NT2/D1 (cell line): ENCODE results near the gene MX1.

Experiments used
- DNase-seq: peaks from one replicate; pipeline ENCODE4 v3.0.0-alpha.2; 2011; ENCODE audit warnings: low read depth, low spot score
- H3K27me3 ChIP-seq: 2 replicates; pipeline ENCODE4 v1.6.0; 2011; ENCODE audit warnings: mild to moderate bottlenecking; ENCODE audit not compliant: insufficient read length, insufficient read depth
- H3K36me3 ChIP-seq: 2 replicates; pipeline ENCODE4 v1.6.1; 2011; ENCODE audit warnings: mild to moderate bottlenecking, low read length, mixed read lengths; ENCODE audit not compliant: insufficient read depth, insufficient read length
- H3K4me1 ChIP-seq: 2 replicates; pipeline ENCODE4 v1.5.1; 2011; ENCODE audit not compliant: insufficient read depth, insufficient read length
- H3K4me3 ChIP-seq: 2 replicates; pipeline ENCODE4 v1.5.1; 2011; ENCODE audit warnings: low read depth; ENCODE audit not compliant: insufficient read length
- H3K9ac ChIP-seq: 2 replicates; pipeline ENCODE4 v1.6.0; 2011; ENCODE audit warnings: low read depth; ENCODE audit not compliant: insufficient read length
- H3K9me3 ChIP-seq: 2 replicates; pipeline ENCODE4 v1.5.1; 2011; ENCODE audit warnings: mild to moderate bottlenecking, low read length; ENCODE audit not compliant: insufficient read depth
- SUZ12 ChIP-seq: IDR thresholded peaks from 2 replicates; pipeline ENCODE4 v1.6.1; 2011; ENCODE audit not compliant: insufficient read length, insufficient read depth; ENCODE audit errors: extremely low read depth
- YY1 ChIP-seq: IDR thresholded peaks from 2 replicates; pipeline ENCODE4 v1.6.1; 2011; ENCODE audit not compliant: insufficient read length, insufficient read depth
- ZNF274 ChIP-seq: IDR thresholded peaks from 2 replicates; pipeline ENCODE4 v1.6.1; 2011; ENCODE audit warnings: mild to moderate bottlenecking, low read depth, low read length

MX1 gene

DNA sequence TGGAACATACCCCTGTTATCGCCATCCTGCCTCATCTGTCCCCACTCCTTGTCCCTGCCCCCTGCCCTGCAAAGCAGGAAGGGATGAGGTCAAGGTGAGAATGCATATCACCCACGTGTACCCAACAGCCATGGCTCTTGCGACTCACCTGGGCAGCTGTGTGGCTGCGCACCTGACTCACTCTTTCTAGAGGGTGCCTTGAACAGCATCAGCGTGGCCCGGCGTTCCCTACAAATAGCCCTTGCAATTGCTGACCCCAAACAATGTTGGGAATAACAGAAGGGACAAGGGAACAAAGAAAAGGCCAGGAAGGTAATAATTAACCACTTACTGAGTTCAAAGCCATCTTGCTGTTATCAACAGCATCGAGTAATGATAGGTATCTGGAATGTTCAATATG, 71.7 kb downstream of the MX1 start:
- Histone ChIP-seq H3K9ac (no peak overlapping the region), H3K4me3 (no peak overlapping the region), H3K9me3 (no peaks in the 10 kb centered on the region), H3K27me3 (peaks cover 3% of the 10 kb centered on the region), H3K36me3 (no peaks in the 10 kb centered on the region), H3K4me1 (no peaks in the 10 kb centered on the region)
- DNase-seq: no peak
- TF ChIP-seq SUZ12: no peak
- TF ChIP-seq ZNF274: no peak
- no peak for TF ChIP-seq YY1

DNA sequence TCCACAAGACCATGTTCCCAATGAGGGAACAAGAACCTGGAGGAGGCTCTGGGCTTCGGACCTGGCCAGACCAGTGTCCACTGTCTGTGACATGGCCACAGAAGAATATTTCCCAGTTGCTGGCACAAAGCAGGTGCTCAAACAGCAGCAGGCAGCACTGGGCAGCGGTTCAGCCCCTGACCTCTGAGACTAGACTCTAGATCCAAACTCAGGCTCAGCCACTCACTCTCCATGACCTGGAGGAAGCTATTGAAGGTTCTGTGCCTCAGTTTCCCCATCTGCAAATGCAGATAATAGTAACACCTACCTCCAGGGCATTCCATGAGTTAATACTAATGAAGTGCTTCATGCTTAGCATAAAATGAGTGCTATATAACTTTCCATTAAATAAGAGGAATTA, 73.9 kb downstream of the MX1 start:
- Histone ChIP-seq H3K27me3 (peaks cover 17% of the 10 kb centered on the region), H3K4me3 (no peak overlapping the region), H3K9ac (no peak overlapping the region), H3K4me1 (no peaks in the 10 kb centered on the region), H3K36me3 (no peaks in the 10 kb centered on the region), H3K9me3 (no peaks in the 10 kb centered on the region)
- TF ChIP-seq SUZ12: no peak
- no peak for DNase-seq

DNA sequence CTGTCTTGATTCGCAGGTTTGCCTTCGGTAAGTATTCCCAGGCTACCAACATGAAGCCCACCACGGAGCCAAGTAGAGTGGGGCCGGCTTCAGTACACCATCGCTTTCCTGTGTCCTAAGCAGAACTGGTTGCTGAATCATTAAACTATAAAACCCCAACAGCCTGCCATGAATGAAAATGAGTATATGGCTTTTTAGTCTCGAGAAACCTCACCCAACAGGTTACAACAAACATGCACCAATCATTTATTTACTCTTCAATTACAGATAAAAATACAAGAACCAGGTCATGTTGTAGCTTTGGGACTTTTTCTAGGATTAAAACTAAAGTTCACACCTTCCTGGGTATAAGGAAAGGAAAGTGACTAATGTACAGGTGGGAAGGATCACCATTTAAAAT, 74.3 kb downstream of the MX1 start:
- H3K27me3 ChIP-seq: peaks cover 21% of the 10 kb centered on the region
- H3K4me1 ChIP-seq: no peaks in the 10 kb centered on the region
- no peak overlapping the region for H3K9ac ChIP-seq
- H3K36me3 ChIP-seq: no peaks in the 10 kb centered on the region
- no peak for DNase-seq
- no peak for TF ChIP-seq ZNF274
- no peak for TF ChIP-seq YY1
- TF ChIP-seq SUZ12: no peak
- no peak overlapping the region for H3K4me3 ChIP-seq
- no peaks in the 10 kb centered on the region for H3K9me3 ChIP-seq

DNA sequence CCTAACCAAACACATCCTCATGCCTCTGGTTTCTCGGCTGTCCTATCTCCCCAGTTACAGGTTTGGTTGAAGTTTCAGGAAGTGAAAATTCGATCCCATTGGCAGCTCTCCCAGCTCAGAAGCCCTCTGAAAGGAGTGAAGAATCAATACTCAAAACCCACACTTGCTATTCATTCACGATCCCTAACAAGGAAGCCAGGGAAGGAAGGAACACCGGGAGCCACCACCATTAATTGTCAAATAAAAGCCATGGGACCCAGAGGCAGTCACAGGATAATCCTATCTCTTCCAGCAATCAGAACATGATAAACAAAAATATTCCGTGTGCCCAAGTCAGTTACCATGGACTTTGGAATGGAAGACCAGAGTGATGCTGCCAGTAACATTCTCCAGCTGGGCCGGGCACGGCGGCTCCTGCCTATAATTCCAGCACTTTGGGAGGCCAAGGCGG, 74.9 kb downstream of the MX1 start:
- Histone ChIP-seq H3K9ac (no peak overlapping the region), H3K9me3 (no peaks in the 10 kb centered on the region), H3K4me1 (no peaks in the 10 kb centered on the region), H3K27me3 (peaks cover 27% of the 10 kb centered on the region), H3K36me3 (no peaks in the 10 kb centered on the region), H3K4me3 (no peak overlapping the region)
- no peak for DNase-seq
- TF ChIP-seq ZNF274: no peak
- no peak for TF ChIP-seq SUZ12
- no peak for TF ChIP-seq YY1

DNA sequence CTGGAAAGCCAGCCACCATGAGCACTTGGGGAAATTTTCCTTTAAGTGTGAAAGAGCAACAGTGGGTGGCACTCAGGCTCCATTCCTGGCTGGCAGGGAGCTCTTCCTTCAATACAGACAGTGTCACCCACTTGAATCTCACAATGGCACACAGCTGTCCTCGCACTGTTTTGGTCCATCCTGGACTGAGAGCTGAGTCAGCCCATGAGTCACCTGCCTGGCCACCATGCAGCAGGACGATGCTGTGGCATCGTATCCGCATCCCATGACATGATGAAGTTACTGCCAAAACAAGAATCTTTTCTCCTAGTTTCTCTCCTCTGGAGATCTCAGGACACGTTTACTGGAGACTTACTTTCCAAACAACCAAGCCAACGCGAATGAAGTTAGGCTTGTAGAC, 75.9 kb downstream of the MX1 start:
- Histone ChIP-seq H3K9me3 (no peaks in the 10 kb centered on the region), H3K4me3 (no peak overlapping the region), H3K9ac (no peak overlapping the region), H3K36me3 (no peaks in the 10 kb centered on the region), H3K27me3 (peaks cover 37% of the 10 kb centered on the region), H3K4me1 (peaks cover 8% of the 10 kb centered on the region)
- TF ChIP-seq YY1: no peak
- no peak for DNase-seq

DNA sequence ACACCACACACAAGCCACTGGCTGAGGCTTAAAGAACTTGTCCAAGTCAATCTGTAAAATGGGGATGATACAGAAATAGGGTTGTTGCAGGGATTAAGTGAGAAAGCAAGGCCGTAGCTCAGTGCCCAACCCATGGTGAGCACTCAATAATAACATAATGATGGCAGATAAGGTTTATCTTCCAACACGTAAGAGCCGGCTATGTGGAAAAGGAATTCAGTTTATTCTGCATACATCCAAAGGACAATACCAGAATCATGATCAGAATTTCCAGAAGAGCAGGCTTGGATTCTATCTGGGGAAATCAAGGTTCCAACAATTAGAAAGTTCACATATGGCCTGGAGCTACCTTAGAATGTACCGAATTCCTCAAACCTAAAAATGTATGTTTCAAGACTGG, 77.3 kb downstream of the MX1 start:
- no peak for DNase-seq
- no peaks in the 10 kb centered on the region for H3K36me3 ChIP-seq
- peaks cover 8% of the 10 kb centered on the region for H3K4me1 ChIP-seq
- H3K4me3 ChIP-seq: no peak overlapping the region
- no peak for TF ChIP-seq YY1
- peaks cover 48% of the 10 kb centered on the region for H3K27me3 ChIP-seq
- no peak overlapping the region for H3K9ac ChIP-seq
- H3K9me3 ChIP-seq: no peaks in the 10 kb centered on the region

DNA sequence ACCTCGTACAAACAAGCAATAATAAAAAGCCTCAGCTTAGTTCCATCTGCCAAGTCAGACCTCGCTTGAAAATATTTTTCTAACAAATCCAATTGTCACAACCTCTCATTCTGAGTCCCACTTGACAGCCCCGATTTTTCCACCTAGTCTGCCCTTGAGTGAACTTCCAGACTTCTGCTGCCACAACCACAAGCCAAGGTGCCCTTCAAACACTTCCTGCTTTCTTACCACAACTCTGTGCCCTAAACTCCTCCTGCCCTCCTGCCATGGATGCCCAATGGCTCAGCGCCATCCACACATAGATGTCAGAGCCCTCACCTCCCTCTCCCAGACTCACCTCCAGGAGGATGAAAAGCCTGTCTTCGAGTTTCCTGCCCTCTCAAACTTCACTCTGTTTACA, 78.0 kb downstream of the MX1 start:
- Histone ChIP-seq H3K9ac (no peak overlapping the region), H3K36me3 (no peaks in the 10 kb centered on the region), H3K9me3 (no peaks in the 10 kb centered on the region), H3K4me3 (no peak overlapping the region), H3K27me3 (peaks cover 52% of the 10 kb centered on the region), H3K4me1 (peaks cover 8% of the 10 kb centered on the region)
- DNase-seq: no peak
- TF ChIP-seq YY1: no peak
- TF ChIP-seq SUZ12: no peak
- no peak for TF ChIP-seq ZNF274

DNA sequence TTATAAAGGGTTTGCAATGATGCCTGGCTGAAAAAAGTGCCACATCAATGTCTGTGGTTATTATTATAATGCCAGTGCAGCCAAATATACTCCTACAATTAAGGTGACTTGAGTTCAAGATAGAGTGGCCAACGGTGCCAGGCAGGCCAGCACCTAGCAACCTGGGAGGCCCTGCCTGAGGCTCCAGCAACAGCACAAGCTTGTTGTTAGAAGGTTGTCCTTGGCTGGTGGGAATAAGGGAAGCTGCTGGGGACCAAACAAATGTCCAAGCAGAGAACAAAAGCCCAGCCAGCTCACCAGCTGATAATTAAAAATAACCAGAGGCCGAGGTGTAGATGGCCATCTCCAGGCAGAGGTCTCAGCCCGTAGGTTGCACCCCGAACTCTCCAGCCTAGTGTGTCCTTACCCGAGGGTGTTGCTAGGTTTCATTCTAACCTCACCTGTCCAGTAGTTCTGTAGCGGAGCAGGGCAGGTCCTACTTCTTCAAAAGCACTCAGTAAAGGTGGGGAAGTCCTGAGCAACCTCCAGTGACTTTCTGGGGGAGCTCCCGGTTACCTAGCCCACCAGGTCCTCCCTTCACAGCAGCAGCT, 80.1 kb downstream of the MX1 start:
- H3K4me1 ChIP-seq: peaks cover 8% of the 10 kb centered on the region
- no peak for DNase-seq
- H3K9me3 ChIP-seq: no peaks in the 10 kb centered on the region
- TF ChIP-seq YY1 (no peak), ZNF274 (no peak), SUZ12 (no peak)
- peaks cover 67% of the 10 kb centered on the region for H3K27me3 ChIP-seq
- peak overlapping the region; percentile 70 for H3K4me3 ChIP-seq
- H3K36me3 ChIP-seq: no peaks in the 10 kb centered on the region
- H3K9ac ChIP-seq: peak overlapping the region; percentile 85
